Measurements from ENCODE around the gene MME. TPM values are rescaled to one million over a fixed set of nuclear protein-coding genes. Genes with fewer than 3 reads are reported as not detected.

The MME gene
- total RNA-seq, 1 donor from 2014 or later: 14.5 TPM

GRCh38 chr3:155079468-155079745, 712 bp upstream of the MME start:
- TF ChIP-seq, protein P1, sequence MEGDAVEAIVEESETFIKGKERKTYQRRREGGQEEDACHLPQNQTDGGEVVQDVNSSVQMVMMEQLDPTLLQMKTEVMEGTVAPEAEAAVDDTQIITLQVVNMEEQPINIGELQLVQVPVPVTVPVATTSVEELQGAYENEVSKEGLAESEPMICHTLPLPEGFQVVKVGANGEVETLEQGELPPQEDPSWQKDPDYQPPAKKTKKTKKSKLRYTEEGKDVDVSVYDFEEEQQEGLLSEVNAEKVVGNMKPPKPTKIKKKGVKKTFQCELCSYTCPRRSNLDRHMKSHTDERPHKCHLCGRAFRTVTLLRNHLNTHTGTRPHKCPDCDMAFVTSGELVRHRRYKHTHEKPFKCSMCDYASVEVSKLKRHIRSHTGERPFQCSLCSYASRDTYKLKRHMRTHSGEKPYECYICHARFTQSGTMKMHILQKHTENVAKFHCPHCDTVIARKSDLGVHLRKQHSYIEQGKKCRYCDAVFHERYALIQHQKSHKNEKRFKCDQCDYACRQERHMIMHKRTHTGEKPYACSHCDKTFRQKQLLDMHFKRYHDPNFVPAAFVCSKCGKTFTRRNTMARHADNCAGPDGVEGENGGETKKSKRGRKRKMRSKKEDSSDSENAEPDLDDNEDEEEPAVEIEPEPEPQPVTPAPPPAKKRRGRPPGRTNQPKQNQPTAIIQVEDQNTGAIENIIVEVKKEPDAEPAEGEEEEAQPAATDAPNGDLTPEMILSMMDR (IDR thresholded peaks at IDR 0.05): peak; percentile 15
- no peak for DNase-seq (ENCODE audit: extremely low spot score, unreplicated experiment)
- Mint-ChIP-seq H3K9me3 (ENCODE audit: unreplicated experiment) (peaks cover 8% of the 10 kb centered on the region), H3K4me3 (ENCODE audit: unreplicated experiment) (peak overlapping the region; percentile 86), H3K4me1 (ENCODE audit: unreplicated experiment) (peaks cover 16% of the 10 kb centered on the region), H3K27me3 (ENCODE audit: unreplicated experiment) (no peaks in the 10 kb centered on the region), H3K36me3 (ENCODE audit: unreplicated experiment) (peaks cover 3% of the 10 kb centered on the region), H3K27ac (ENCODE audit: unreplicated experiment) (no peak overlapping the region)

DNA sequence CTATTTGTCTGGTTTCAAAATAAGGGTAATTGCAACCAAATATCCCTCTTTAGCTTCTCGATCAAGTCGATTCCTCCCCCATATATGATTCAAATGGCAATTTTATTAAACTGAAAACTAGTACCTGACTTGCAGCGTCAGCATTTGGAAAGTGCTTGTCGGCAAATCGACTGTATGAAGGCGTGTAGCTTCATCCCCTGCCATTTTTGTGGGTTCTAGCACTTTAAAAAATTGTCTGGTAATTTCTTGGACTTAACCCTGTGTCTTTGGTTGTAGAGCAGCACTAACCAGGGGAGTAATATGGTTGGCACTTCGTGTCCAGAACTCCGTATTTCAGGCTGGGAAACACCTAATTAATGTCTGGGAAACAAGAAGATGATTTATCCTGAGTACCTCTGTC, 573 bp downstream of the MME start:
- DNase-seq (ENCODE audit: extremely low spot score, unreplicated experiment): no peak
- no peak overlapping the region for H3K27ac Mint-ChIP-seq (ENCODE audit: unreplicated experiment)
- TF ChIP-seq, protein P1 (IDR thresholded peaks at IDR 0.05): no peak

GRCh38 chr3:155083313-155083905, 3.3 kb downstream of the MME start:
- no peak for DNase-seq (ENCODE audit: extremely low spot score, unreplicated experiment)
- peaks cover 18% of the 10 kb centered on the region for H3K4me1 Mint-ChIP-seq (ENCODE audit: unreplicated experiment)
- H3K27ac Mint-ChIP-seq (ENCODE audit: unreplicated experiment): no peak overlapping the region
- no peak overlapping the region for H3K4me3 Mint-ChIP-seq (ENCODE audit: unreplicated experiment)
- TF ChIP-seq, protein P1 (IDR thresholded peaks at IDR 0.05): no peak
- no peaks in the 10 kb centered on the region for H3K9me3 Mint-ChIP-seq (ENCODE audit: unreplicated experiment)
- H3K27me3 Mint-ChIP-seq (ENCODE audit: unreplicated experiment): no peaks in the 10 kb centered on the region
- H3K36me3 Mint-ChIP-seq (ENCODE audit: unreplicated experiment): no peaks in the 10 kb centered on the region

More for the DNA sequence above, 573 bp downstream of the MME start:
- Mint-ChIP-seq H3K9me3 (ENCODE audit: unreplicated experiment) (peaks cover 4% of the 10 kb centered on the region), H3K4me1 (ENCODE audit: unreplicated experiment) (peaks cover 16% of the 10 kb centered on the region), H3K36me3 (ENCODE audit: unreplicated experiment) (peaks cover 3% of the 10 kb centered on the region), H3K4me3 (ENCODE audit: unreplicated experiment) (peak overlapping the region; percentile 86), H3K27me3 (ENCODE audit: unreplicated experiment) (no peaks in the 10 kb centered on the region)

GRCh38 chr3:155084567-155084966, 4.4 kb downstream of the MME start:
- TF ChIP-seq, protein P1 (IDR thresholded peaks at IDR 0.05): no peak
- Mint-ChIP-seq H3K27ac (ENCODE audit: unreplicated experiment) (no peak overlapping the region), H3K27me3 (ENCODE audit: unreplicated experiment) (no peaks in the 10 kb centered on the region), H3K36me3 (ENCODE audit: unreplicated experiment) (no peaks in the 10 kb centered on the region), H3K9me3 (ENCODE audit: unreplicated experiment) (no peaks in the 10 kb centered on the region), H3K4me1 (ENCODE audit: unreplicated experiment) (peaks cover 21% of the 10 kb centered on the region), H3K4me3 (ENCODE audit: unreplicated experiment) (no peak overlapping the region)
- no peak for DNase-seq (ENCODE audit: extremely low spot score, unreplicated experiment)

- Mint-ChIP-seq H3K9me3 (ENCODE audit: unreplicated experiment) (no peaks in the 10 kb centered on the region), H3K27ac (ENCODE audit: unreplicated experiment) (no peak overlapping the region), H3K27me3 (ENCODE audit: unreplicated experiment) (no peaks in the 10 kb centered on the region), H3K36me3 (ENCODE audit: unreplicated experiment) (no peaks in the 10 kb centered on the region), H3K4me3 (ENCODE audit: unreplicated experiment) (no peak overlapping the region), H3K4me1 (ENCODE audit: unreplicated experiment) (peaks cover 12% of the 10 kb centered on the region)
- TF ChIP-seq, protein P1 (IDR thresholded peaks at IDR 0.05): no peak
- no peak for DNase-seq (ENCODE audit: extremely low spot score, unreplicated experiment)
Observed at GRCh38 chr3:155086051-155086450, 5.9 kb downstream of the MME start.
